Endodermal cell (in vitro differentiated cells): ENCODE results near the gene CFAP92. TPM values are rescaled to one million over a fixed set of nuclear protein-coding genes. Genes with fewer than 3 reads are reported as not detected.

Source experiments
- DNase-seq: peaks from one replicate; pipeline ENCODE4 v3.0.0-alpha.2; 2017
- H3K27ac ChIP-seq: 2 replicates; pipeline ENCODE4 v1.5.1; 2013; ENCODE audit warnings: mild to moderate bottlenecking, low read depth, low read length, moderate library complexity
- H3K27me3 ChIP-seq: 2 replicates; pipeline ENCODE4 v1.6.1; 2013; ENCODE audit warnings: mild to moderate bottlenecking, low read length, moderate library complexity; ENCODE audit not compliant: insufficient read depth, control insufficient read depth, poor library complexity, severe bottlenecking
- H3K36me3 ChIP-seq: 2 replicates; pipeline ENCODE4 v1.7.0; 2013; ENCODE audit warnings: mild to moderate bottlenecking, low read length, moderate library complexity; ENCODE audit not compliant: control insufficient read depth, insufficient read depth
- H3K4me1 ChIP-seq: one replicate; pipeline ENCODE4 v1.7.0; 2013; ENCODE audit warnings: low read length; ENCODE audit not compliant: control insufficient read depth, insufficient read depth
- H3K4me3 ChIP-seq: 2 replicates; pipeline ENCODE4 v1.5.1; 2013; ENCODE audit warnings: mild to moderate bottlenecking, low read length, moderate library complexity
- H3K9ac ChIP-seq: 2 replicates; pipeline ENCODE4 v1.6.1; 2013; ENCODE audit warnings: mild to moderate bottlenecking, low read length, moderate library complexity; ENCODE audit not compliant: poor library complexity, severe bottlenecking; ENCODE audit errors: extremely low read depth
- H3K9me3 ChIP-seq: 2 replicates; pipeline ENCODE4 v1.6.1; 2013; ENCODE audit warnings: mild to moderate bottlenecking, low read length, moderate library complexity; ENCODE audit not compliant: control insufficient read depth
- H3K27ac Mint-ChIP-seq: 2 replicates; pipeline ENCODE4 v1.8.0; 2020; ENCODE audit warnings: mixed read lengths
- H3K27me3 Mint-ChIP-seq: 2 replicates; pipeline ENCODE4 v1.8.0; 2021; ENCODE audit warnings: mild to moderate bottlenecking, mixed read lengths; ENCODE audit not compliant: insufficient read depth
- H3K36me3 Mint-ChIP-seq: 2 replicates; pipeline ENCODE4 v1.8.0; 2020; ENCODE audit warnings: low read depth, mixed read lengths
- H3K4me1 Mint-ChIP-seq: 2 replicates; pipeline ENCODE4 v1.8.0; 2020; ENCODE audit warnings: mixed read lengths
- H3K4me3 Mint-ChIP-seq: 2 replicates; pipeline ENCODE4 v1.8.0; 2020; ENCODE audit warnings: mild to moderate bottlenecking, moderate library complexity, mixed read lengths
- H3K9me3 Mint-ChIP-seq: 2 replicates; pipeline ENCODE4 v1.8.0; 2020; ENCODE audit warnings: mild to moderate bottlenecking, mixed read lengths
- WGBS, 2 experiments: methylation state at CpG; one replicate each; pipeline versions ENCODE4 v1.1.5 to v1.1.7; 2013; ENCODE audit warnings: missing lambda C conversion rate in 2 of 2, mixed read lengths in 1 of 2; ENCODE audit not compliant: insufficient coverage in 1 of 2, insufficient read length in 1 of 2; 5-methylcytosine and 5-hydroxymethylcytosine counted together
- total RNA-seq, 2 donors: library from RNA; stranded (reverse); fragmentation: NEBNext Ultra II Directional in 1 of 2; extraction: Animal tissue kit (Norgen Biotek cat#: 25700) in 1 of 2; gene quantifications; 2 replicates in 1 of 2; 3 replicates in 1 of 2; pipeline ENCODE4 v1.2.1, GENCODE V29; 2021
- TF ChIP-seq, protein P1 (sequence below): fragments of 200-600 bp; sonication (generic); conservative IDR thresholded peaks from 2 replicates; pipeline ENCODE4 v1.5.0; 2021; ENCODE audit warnings: antibody characterized with exemption, mild to moderate bottlenecking

The CFAP92 gene
- total RNA-seq, 2 donors from 2014 or later, result 1.3 to 3.0 TPM

GRCh38 chr3:129037093-129037419 is 43.2 kb upstream of the CFAP92 start:
- H3K9ac ChIP-seq, result no peak overlapping the region
- H3K9me3 Mint-ChIP-seq, result no peaks in the 10 kb centered on the region
- H3K4me3 Mint-ChIP-seq, result no peak overlapping the region
- H3K27me3 Mint-ChIP-seq, result peaks cover 6% of the 10 kb centered on the region
- 43% methylated on average over 2 of the region's 2 CpGs; no CpG with 5 or more reads in 1 of the 2 experiments for WGBS, 2 experiments
- TF ChIP-seq, protein P1, sequence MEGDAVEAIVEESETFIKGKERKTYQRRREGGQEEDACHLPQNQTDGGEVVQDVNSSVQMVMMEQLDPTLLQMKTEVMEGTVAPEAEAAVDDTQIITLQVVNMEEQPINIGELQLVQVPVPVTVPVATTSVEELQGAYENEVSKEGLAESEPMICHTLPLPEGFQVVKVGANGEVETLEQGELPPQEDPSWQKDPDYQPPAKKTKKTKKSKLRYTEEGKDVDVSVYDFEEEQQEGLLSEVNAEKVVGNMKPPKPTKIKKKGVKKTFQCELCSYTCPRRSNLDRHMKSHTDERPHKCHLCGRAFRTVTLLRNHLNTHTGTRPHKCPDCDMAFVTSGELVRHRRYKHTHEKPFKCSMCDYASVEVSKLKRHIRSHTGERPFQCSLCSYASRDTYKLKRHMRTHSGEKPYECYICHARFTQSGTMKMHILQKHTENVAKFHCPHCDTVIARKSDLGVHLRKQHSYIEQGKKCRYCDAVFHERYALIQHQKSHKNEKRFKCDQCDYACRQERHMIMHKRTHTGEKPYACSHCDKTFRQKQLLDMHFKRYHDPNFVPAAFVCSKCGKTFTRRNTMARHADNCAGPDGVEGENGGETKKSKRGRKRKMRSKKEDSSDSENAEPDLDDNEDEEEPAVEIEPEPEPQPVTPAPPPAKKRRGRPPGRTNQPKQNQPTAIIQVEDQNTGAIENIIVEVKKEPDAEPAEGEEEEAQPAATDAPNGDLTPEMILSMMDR, result no peak
- no peaks in the 10 kb centered on the region for H3K27me3 ChIP-seq
- H3K36me3 Mint-ChIP-seq, result no peaks in the 10 kb centered on the region
- no peak overlapping the region for H3K4me3 ChIP-seq
- no peak for DNase-seq
- no peaks in the 10 kb centered on the region for H3K36me3 ChIP-seq
- H3K4me1 Mint-ChIP-seq, result peaks cover 10% of the 10 kb centered on the region
- no peak overlapping the region for H3K27ac ChIP-seq
- H3K27ac Mint-ChIP-seq, result no peak overlapping the region
- no peaks in the 10 kb centered on the region for H3K4me1 ChIP-seq
- no peaks in the 10 kb centered on the region for H3K9me3 ChIP-seq

DNA sequence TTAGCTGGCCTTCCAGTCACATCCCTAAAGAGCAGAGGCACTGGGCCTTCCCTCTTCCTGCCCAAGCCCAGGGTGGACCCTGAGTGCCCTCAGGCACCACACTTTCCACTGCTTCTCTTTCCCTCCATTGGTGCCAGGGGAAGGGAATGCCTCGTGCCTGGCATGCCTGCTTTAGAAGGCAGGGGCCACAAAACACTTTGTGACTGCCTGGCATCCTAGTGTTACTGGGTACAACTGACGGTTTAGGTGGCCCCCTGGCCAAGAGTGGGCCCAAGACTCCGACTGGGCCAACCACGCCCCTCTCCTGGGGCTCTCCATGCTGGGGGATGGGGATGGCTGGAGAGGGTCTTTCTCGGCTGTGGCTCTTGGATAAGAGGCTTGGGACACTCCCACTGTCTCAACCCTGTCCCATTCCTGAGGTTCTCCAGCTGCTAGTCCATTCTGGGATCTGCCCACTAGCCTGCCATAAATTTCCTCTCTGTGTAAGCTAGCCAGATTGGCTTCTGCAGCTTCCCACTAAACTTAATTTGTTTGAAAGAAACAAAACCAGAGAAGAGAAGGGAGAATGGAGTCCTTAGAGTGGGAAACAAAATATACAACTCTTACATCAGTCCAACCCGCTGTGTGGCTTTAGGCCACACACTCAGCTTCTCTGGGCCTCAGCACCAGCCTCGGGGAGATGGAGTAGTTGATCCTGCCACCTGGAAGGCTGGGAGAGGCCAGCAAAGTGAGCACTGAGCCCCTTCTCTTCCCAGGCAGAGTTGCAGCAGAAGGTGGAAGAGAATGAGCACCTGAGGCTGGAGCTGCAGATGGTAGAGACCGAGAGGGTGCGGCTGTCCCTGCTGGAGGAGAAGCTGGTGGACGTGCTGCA is 42.6 kb upstream of the CFAP92 start:
- Mint-ChIP-seq H3K4me1 (peaks cover 10% of the 10 kb centered on the region), H3K4me3 (no peak overlapping the region), H3K36me3 (no peaks in the 10 kb centered on the region), H3K27me3 (peaks cover 6% of the 10 kb centered on the region), H3K27ac (no peak overlapping the region), H3K9me3 (no peaks in the 10 kb centered on the region)
- H3K27ac ChIP-seq, result no peak overlapping the region
- no peak for DNase-seq
- TF ChIP-seq, protein P1, result no peak
- no peaks in the 10 kb centered on the region for H3K27me3 ChIP-seq
- H3K4me1 ChIP-seq, result no peaks in the 10 kb centered on the region
- no peak overlapping the region for H3K9ac ChIP-seq
- 88 to 92% methylated on average over 2 to 10 of the region's 10 CpGs for WGBS, 2 experiments
- H3K9me3 ChIP-seq, result no peaks in the 10 kb centered on the region
- no peak overlapping the region for H3K4me3 ChIP-seq
- no peaks in the 10 kb centered on the region for H3K36me3 ChIP-seq

DNA sequence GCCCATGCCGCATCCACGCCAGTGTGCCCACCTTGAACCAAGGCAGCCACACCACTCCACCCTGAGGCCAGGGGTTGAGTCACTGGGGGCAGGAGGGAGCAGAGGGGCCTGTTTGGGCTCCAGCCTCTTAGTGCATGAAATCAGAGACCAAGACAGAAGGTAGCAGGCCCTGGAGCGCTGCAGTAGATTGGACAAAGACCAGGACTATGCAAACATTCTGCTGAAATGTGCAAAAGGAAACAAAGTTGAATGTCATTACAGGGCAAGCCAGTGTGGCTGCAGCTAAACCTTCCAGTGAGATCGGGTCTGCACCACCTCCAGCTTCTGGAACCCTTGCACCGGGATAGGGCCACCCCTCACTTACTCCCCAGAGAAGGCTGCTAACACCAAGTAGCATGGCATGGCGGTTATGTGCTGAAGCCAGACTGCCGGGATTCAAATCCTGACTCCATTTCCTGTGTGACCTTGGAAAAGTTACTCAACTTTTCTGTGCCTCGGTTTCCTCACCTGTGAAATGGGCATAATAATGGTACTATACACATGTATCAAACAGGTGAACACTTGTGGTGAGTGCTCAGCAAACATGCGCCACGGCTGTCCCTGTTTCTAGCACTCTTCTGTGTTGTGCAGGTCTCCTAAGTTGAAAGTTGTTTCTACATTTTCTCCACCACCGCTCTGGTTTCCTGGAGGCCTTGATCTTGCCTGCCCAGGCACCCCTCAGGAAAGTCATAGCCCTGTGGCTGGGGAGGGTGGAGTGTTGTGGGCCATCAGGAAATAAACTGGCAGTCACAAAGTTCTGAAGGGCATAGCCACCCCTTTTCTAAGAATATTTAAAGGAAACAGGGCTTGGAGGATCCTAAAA is 41.7 kb upstream of the CFAP92 start:
- Histone ChIP-seq H3K27me3 (no peaks in the 10 kb centered on the region), H3K36me3 (no peaks in the 10 kb centered on the region), H3K9me3 (no peaks in the 10 kb centered on the region), H3K4me3 (no peak overlapping the region), H3K4me1 (no peaks in the 10 kb centered on the region), H3K9ac (no peak overlapping the region), H3K27ac (no peak overlapping the region)
- peaks cover 10% of the 10 kb centered on the region for H3K4me1 Mint-ChIP-seq
- WGBS, 2 experiments, result 92 to 94% methylated on average over 10 to 11 of the region's 11 CpGs
- DNase-seq, result peak; percentile 26
- TF ChIP-seq, protein P1, result no peak
- H3K9me3 Mint-ChIP-seq, result no peaks in the 10 kb centered on the region
- H3K27ac Mint-ChIP-seq, result no peak overlapping the region
- H3K27me3 Mint-ChIP-seq, result peaks cover 6% of the 10 kb centered on the region
- H3K4me3 Mint-ChIP-seq, result no peak overlapping the region
- H3K36me3 Mint-ChIP-seq, result no peaks in the 10 kb centered on the region
